NCI-H1930 (cell line): ENCODE measurements around the gene FAM20A.
"Not testable (repeated sequence)": the region's sequence is repeated elsewhere in the genome, so short reads cannot be mapped to it uniquely, and the experiment has no call there.

ENCODE experiments used
- DNase-seq, 2 experiments: peaks; one replicate each; lab custom pipeline; 2025; lab: John Stamatoyannopoulos, UW

FAM20A gene

GRCh38 chr17:68588362-68588761, 12.8 kb downstream of the FAM20A start:
- no peak for DNase-seq

GRCh38 chr17:68587847-68588246, 13.3 kb downstream of the FAM20A start:
- DNase-seq: no peak

- no peak for DNase-seq
Measured at GRCh38 chr17:68587026-68587425, 14.1 kb downstream of the FAM20A start.

GRCh38 chr17:68585643-68586042, 15.5 kb downstream of the FAM20A start:
- DNase-seq: no peak

- no peak for DNase-seq
Measured at GRCh38 chr17:68584581-68585303, 16.4 kb downstream of the FAM20A start.

GRCh38 chr17:68582867-68583266, 18.3 kb downstream of the FAM20A start:
- DNase-seq: not testable (repeated sequence)

GRCh38 chr17:68581863-68582645, 19.1 kb downstream of the FAM20A start:
- DNase-seq: no peak

- no peak for DNase-seq
Measured at GRCh38 chr17:68580236-68580770, 20.9 kb downstream of the FAM20A start.

GRCh38 chr17:68579194-68579927, 21.8 kb downstream of the FAM20A start:
- no peak for DNase-seq

GRCh38 chr17:68578236-68578635, 22.9 kb downstream of the FAM20A start:
- no peak for DNase-seq

GRCh38 chr17:68577497-68577821, 23.7 kb downstream of the FAM20A start:
- no peak for DNase-seq

GRCh38 chr17:68576811-68577496, 24.2 kb downstream of the FAM20A start:
- no peak for DNase-seq

- no peak for DNase-seq
Measured at GRCh38 chr17:68576137-68576536, 25.0 kb downstream of the FAM20A start.

- DNase-seq: no peak
Measured at GRCh38 chr17:68573338-68573737, 27.8 kb downstream of the FAM20A start.

- no peak for DNase-seq
Measured at GRCh38 chr17:68572138-68572842, 28.9 kb downstream of the FAM20A start.

GRCh38 chr17:68570526-68570925, 30.6 kb downstream of the FAM20A start:
- DNase-seq: no peak

GRCh38 chr17:68569346-68569745, 31.8 kb downstream of the FAM20A start:
- no peak for DNase-seq

- no peak for DNase-seq
Measured at GRCh38 chr17:68568581-68568980, 32.6 kb downstream of the FAM20A start.

- DNase-seq: no peak
Measured at GRCh38 chr17:68567581-68567980, 33.6 kb downstream of the FAM20A start.

- DNase-seq: no peak
Measured at GRCh38 chr17:68567035-68567434, 34.1 kb downstream of the FAM20A start.

GRCh38 chr17:68566442-68566738, 34.8 kb downstream of the FAM20A start:
- no peak for DNase-seq
